Calu3 (cell line): ENCODE measurements around the gene PAQR8. TPM values are rescaled to one million over a fixed set of nuclear protein-coding genes. Genes with fewer than 3 reads are reported as not detected.

Source experiments
- BruUV-seq: library from RNA; stranded (reverse); fragments of 400-500 nt; replicated peaks from 2 replicates; lab custom pipeline; 2021; lab: Mats Ljungman, UMichigan
- CTCF ChIA-PET: fragments of 300-600 bp; sonication (Branson Sonifier 250); formaldehyde crosslinking; loops from one replicate; lab custom pipeline; 2022; ENCODE audit warnings: antibody characterized with exemption; lab: Charles Lee
- DNase-seq: peaks from one replicate; pipeline ENCODE4 v3.0.0; 2022
- H3K27ac Mint-ChIP-seq: one replicate; pipeline ENCODE4 v1.8.0; 2022; ENCODE audit warnings: mixed read lengths; ENCODE audit not compliant: unreplicated experiment
- H3K27me3 Mint-ChIP-seq: one replicate; pipeline ENCODE4 v1.8.0; 2022; ENCODE audit warnings: mixed read lengths; ENCODE audit not compliant: unreplicated experiment
- H3K36me3 Mint-ChIP-seq: one replicate; pipeline ENCODE4 v1.8.0; 2022; ENCODE audit warnings: mild to moderate bottlenecking, moderate library complexity, mixed read lengths; ENCODE audit not compliant: insufficient read depth, unreplicated experiment
- H3K4me1 Mint-ChIP-seq: one replicate; pipeline ENCODE4 v1.8.0; 2022; ENCODE audit warnings: mild to moderate bottlenecking, low read depth, mixed read lengths; ENCODE audit not compliant: unreplicated experiment
- H3K4me3 Mint-ChIP-seq: one replicate; pipeline ENCODE4 v1.8.0; 2022; ENCODE audit warnings: mild to moderate bottlenecking, low read depth, moderate library complexity, mixed read lengths; ENCODE audit not compliant: unreplicated experiment
- H3K9me3 Mint-ChIP-seq: one replicate; pipeline ENCODE4 v1.8.0; 2022; ENCODE audit warnings: low read depth, mixed read lengths; ENCODE audit not compliant: unreplicated experiment
- CTCF ChIP-seq: fragments of 200-600 bp; IDR thresholded peaks from one replicate; pipeline ENCODE4 v1.8.0; 2022; ENCODE audit warnings: antibody characterized with exemption; ENCODE audit not compliant: unreplicated experiment
- intact Hi-C: fragments of 100-400 bp; cut with micrococcal nuclease; formaldehyde crosslinking; loops from one replicate; pipeline ENCODE4 v1.10.0; 2022; ENCODE audit not compliant: unreplicated experiment
- total RNA-seq: library from RNA; stranded (reverse); gene quantifications from 2 replicates; pipeline ENCODE4 v1.2.3, GENCODE V29; 2022

The PAQR8 gene
- total RNA-seq, 1 experiment from 2014 or later: 16.3 TPM

GRCh38 chr6:52388790-52389189, 26.8 kb downstream of the PAQR8 start:
- peaks cover 2% of the 10 kb centered on the region for H3K9me3 Mint-ChIP-seq
- peak overlapping the region; percentile 61 for H3K4me3 Mint-ChIP-seq
- no peak for TF ChIP-seq CTCF
- CTCF ChIA-PET: no interaction called here
- DNase-seq: no peak
- H3K27me3 Mint-ChIP-seq: no peaks in the 10 kb centered on the region
- peaks cover 16% of the 10 kb centered on the region for H3K36me3 Mint-ChIP-seq
- peaks cover 48% of the 10 kb centered on the region for H3K4me1 Mint-ChIP-seq
- peak overlapping the region; percentile 93 for H3K27ac Mint-ChIP-seq
- intact Hi-C loops: loop anchor here (2.0 kb wide), 1 partner anchor 102 kb away; no protein-coding TSS in a partner anchor
- BruUV-seq: no TSS peak

- CTCF ChIA-PET: interaction anchor here (0.8 to 2.5 kb wide), 9 partner anchors 10 to 308 kb away, joined by 3 to 12 read pairs (median 5); partner anchors contain the start of gene PAQR8
- Mint-ChIP-seq H3K27me3 (no peaks in the 10 kb centered on the region), H3K4me3 (peak overlapping the region; percentile 61), H3K27ac (peak overlapping the region; percentile 93), H3K36me3 (peaks cover 16% of the 10 kb centered on the region), H3K4me1 (peaks cover 45% of the 10 kb centered on the region), H3K9me3 (peaks cover 2% of the 10 kb centered on the region)
- DNase-seq: no peak
- BruUV-seq: no TSS peak
- TF ChIP-seq CTCF: no peak
- intact Hi-C loops: loop anchor here (2.0 kb wide), 1 partner anchor 102 kb away; no protein-coding TSS in a partner anchor
Measured at GRCh38 chr6:52389264-52389625, 27.3 kb downstream of the PAQR8 start.

GRCh38 chr6:52389626-52390360, 27.8 kb downstream of the PAQR8 start:
- TF ChIP-seq CTCF: no peak
- CTCF ChIA-PET: interaction anchor here (0.5 to 2.5 kb wide), 14 partner anchors 10 to 307 kb away, joined by 3 to 12 read pairs (median 4); partner anchors contain the start of gene PAQR8
- H3K27me3 Mint-ChIP-seq: no peaks in the 10 kb centered on the region
- H3K27ac Mint-ChIP-seq: peak overlapping the region; percentile 93
- H3K36me3 Mint-ChIP-seq: peaks cover 16% of the 10 kb centered on the region
- DNase-seq: peak; percentile 84
- peak overlapping the region; percentile 61 for H3K4me3 Mint-ChIP-seq
- H3K4me1 Mint-ChIP-seq: peaks cover 42% of the 10 kb centered on the region
- no TSS peak for BruUV-seq
- H3K9me3 Mint-ChIP-seq: peaks cover 2% of the 10 kb centered on the region
- intact Hi-C loops: loop anchor here (2.0 kb wide), 1 partner anchor 103 kb away; no protein-coding TSS in a partner anchor

GRCh38 chr6:52390361-52390727, 28.4 kb downstream of the PAQR8 start:
- Mint-ChIP-seq H3K27me3 (no peaks in the 10 kb centered on the region), H3K36me3 (peaks cover 16% of the 10 kb centered on the region), H3K9me3 (no peaks in the 10 kb centered on the region), H3K4me3 (peak overlapping the region; percentile 61), H3K27ac (peak overlapping the region; percentile 93), H3K4me1 (peaks cover 42% of the 10 kb centered on the region)
- CTCF ChIA-PET: interaction anchor here (0.5 to 2.5 kb wide), 12 partner anchors 9 to 307 kb away, joined by 3 to 12 read pairs (median 4); no protein-coding TSS in a partner anchor
- TF ChIP-seq CTCF: no peak
- intact Hi-C loops: no loop called here
- BruUV-seq: no TSS peak
- peak; percentile 58 for DNase-seq
